ENCODE measurements around the gene JAKMIP3. TPM values are rescaled to one million over a fixed set of nuclear protein-coding genes. Genes with fewer than 3 reads are reported as not detected.

The JAKMIP3 gene
- total and polyA plus RNA-seq, 2 experiments from 2014 or later = 0.04 TPM; not detected in 1

- WGBS, 2 experiments (ENCODE audit: low coverage in 1 of 2, low lambda C conversion rate in 2 of 2, missing lambda C conversion rate in 2 of 2) = 41 to 46% methylated on average over 9 of the region's 9 CpGs
- in situ Hi-C loops (cut with MboI) = no loop called here
- Histone ChIP-seq H3K27me3 (replicated peaks; ENCODE audit: insufficient read depth) (no peaks in the 10 kb centered on the region), H3K9ac (no peak overlapping the region), H3K4me3 (no peak overlapping the region), H3K4me2 (ENCODE audit: unreplicated experiment) (no peak overlapping the region), H3K9me3 (ENCODE audit: low read depth) (no peaks in the 10 kb centered on the region), H3K36me3 (ENCODE audit: low read depth) (no peaks in the 10 kb centered on the region), H3K79me2 (ENCODE audit: insufficient read depth) (no peaks in the 10 kb centered on the region), H2AFZ (no peak overlapping the region), H3K27ac (no peak overlapping the region), H3K9me2 (ENCODE audit: insufficient read depth) (no peaks in the 10 kb centered on the region), H3K4me1 (ENCODE audit: insufficient read depth) (no peaks in the 10 kb centered on the region), H3F3A (ENCODE audit: insufficient read depth) (no peaks in the 10 kb centered on the region), H4K20me1 (ENCODE audit: insufficient read depth) (no peaks in the 10 kb centered on the region)
- no peak for TF ChIP-seq EZH2phosphoT487 (IDR thresholded peaks at IDR 0.05; ENCODE audit: insufficient read depth, low read depth)
- TF ChIP-seq EZH2 (IDR thresholded peaks at IDR 0.05; ENCODE audit: insufficient read depth, poor library complexity, severe bottlenecking) = no peak
- no peak for DNase-seq
These were observed 9.1 kb upstream of the JAKMIP3 start for GRCh38 chr10:132056663-132057062.

- Histone ChIP-seq H3K4me1 (ENCODE audit: insufficient read depth) (no peaks in the 10 kb centered on the region), H3K9me2 (ENCODE audit: insufficient read depth) (no peaks in the 10 kb centered on the region), H3K79me2 (ENCODE audit: insufficient read depth) (no peaks in the 10 kb centered on the region), H3K27me3 (replicated peaks; ENCODE audit: insufficient read depth) (no peaks in the 10 kb centered on the region), H4K20me1 (ENCODE audit: insufficient read depth) (no peaks in the 10 kb centered on the region), H2AFZ (no peak overlapping the region), H3K9me3 (ENCODE audit: low read depth) (no peaks in the 10 kb centered on the region), H3K4me2 (ENCODE audit: unreplicated experiment) (no peak overlapping the region), H3K9ac (no peak overlapping the region), H3K27ac (no peak overlapping the region), H3K36me3 (ENCODE audit: low read depth) (no peaks in the 10 kb centered on the region), H3F3A (ENCODE audit: insufficient read depth) (no peaks in the 10 kb centered on the region), H3K4me3 (no peak overlapping the region)
- in situ Hi-C loops (cut with MboI) = no loop called here
- TF ChIP-seq EZH2 (IDR thresholded peaks at IDR 0.05; ENCODE audit: insufficient read depth, poor library complexity, severe bottlenecking) (no peak), EZH2phosphoT487 (IDR thresholded peaks at IDR 0.05; ENCODE audit: insufficient read depth, low read depth) (no peak)
- DNase-seq = no peak
- WGBS, 2 experiments (ENCODE audit: low coverage in 1 of 2, low lambda C conversion rate in 2 of 2, missing lambda C conversion rate in 2 of 2) = 64 to 66% methylated on average over 20 to 21 of the region's 21 CpGs
These were observed 8.5 kb upstream of the JAKMIP3 start for GRCh38 chr10:132057191-132057681.

GRCh38 chr10:132058111-132058745 is 7.5 kb upstream of the JAKMIP3 start:
- H4K20me1 ChIP-seq (ENCODE audit: insufficient read depth) = no peaks in the 10 kb centered on the region
- in situ Hi-C loops (cut with MboI) = no loop called here
- WGBS, 2 experiments (ENCODE audit: low coverage in 1 of 2, low lambda C conversion rate in 2 of 2, missing lambda C conversion rate in 2 of 2) = 62 to 67% methylated on average over 16 of the region's 16 CpGs
- H3K79me2 ChIP-seq (ENCODE audit: insufficient read depth) = no peaks in the 10 kb centered on the region
- no peak overlapping the region for H3K4me2 ChIP-seq (ENCODE audit: unreplicated experiment)
- H3K9ac ChIP-seq = no peak overlapping the region
- no peak for DNase-seq
- H2AFZ ChIP-seq = no peak overlapping the region
- no peaks in the 10 kb centered on the region for H3K36me3 ChIP-seq (ENCODE audit: low read depth)
- no peak overlapping the region for H3K4me3 ChIP-seq
- TF ChIP-seq EZH2phosphoT487 (IDR thresholded peaks at IDR 0.05; ENCODE audit: insufficient read depth, low read depth) = no peak
- no peak for TF ChIP-seq EZH2 (IDR thresholded peaks at IDR 0.05; ENCODE audit: insufficient read depth, poor library complexity, severe bottlenecking)
- no peaks in the 10 kb centered on the region for H3K4me1 ChIP-seq (ENCODE audit: insufficient read depth)
- no peaks in the 10 kb centered on the region for H3K9me2 ChIP-seq (ENCODE audit: insufficient read depth)
- no peaks in the 10 kb centered on the region for H3K27me3 ChIP-seq (replicated peaks; ENCODE audit: insufficient read depth)
- H3F3A ChIP-seq (ENCODE audit: insufficient read depth) = no peaks in the 10 kb centered on the region
- no peaks in the 10 kb centered on the region for H3K9me3 ChIP-seq (ENCODE audit: low read depth)
- H3K27ac ChIP-seq = no peak overlapping the region

- Histone ChIP-seq H3K4me1 (ENCODE audit: insufficient read depth) (no peaks in the 10 kb centered on the region), H3K9me2 (ENCODE audit: insufficient read depth) (no peaks in the 10 kb centered on the region), H3K36me3 (ENCODE audit: low read depth) (no peaks in the 10 kb centered on the region), H3K4me3 (no peak overlapping the region), H3K4me2 (ENCODE audit: unreplicated experiment) (no peak overlapping the region), H4K20me1 (ENCODE audit: insufficient read depth) (no peaks in the 10 kb centered on the region), H3K9me3 (ENCODE audit: low read depth) (no peaks in the 10 kb centered on the region), H3K27ac (no peak overlapping the region), H3K9ac (no peak overlapping the region), H2AFZ (no peak overlapping the region), H3F3A (ENCODE audit: insufficient read depth) (no peaks in the 10 kb centered on the region), H3K79me2 (ENCODE audit: insufficient read depth) (no peaks in the 10 kb centered on the region), H3K27me3 (replicated peaks; ENCODE audit: insufficient read depth) (no peaks in the 10 kb centered on the region)
- 68 to 69% methylated on average over 42 of the region's 42 CpGs for WGBS, 2 experiments (ENCODE audit: low coverage in 1 of 2, low lambda C conversion rate in 2 of 2, missing lambda C conversion rate in 2 of 2)
- in situ Hi-C loops (cut with MboI) = no loop called here
- no peak for DNase-seq
- TF ChIP-seq EZH2 (IDR thresholded peaks at IDR 0.05; ENCODE audit: insufficient read depth, poor library complexity, severe bottlenecking) (no peak), EZH2phosphoT487 (IDR thresholded peaks at IDR 0.05; ENCODE audit: insufficient read depth, low read depth) (no peak)
These were observed 6.7 kb upstream of the JAKMIP3 start for GRCh38 chr10:132058793-132059759.
